HepG2 (cell line): ENCODE results near the gene S100P. TPM values are rescaled to one million over a fixed set of nuclear protein-coding genes. Genes with fewer than 3 reads are reported as not detected.

ENCODE experiments used
- ATAC-seq: fragments of 200-7000 bp; cut with Tn5 transposase; 3 replicates; pipeline ENCODE4 v1.9.1; 2020; ENCODE audit warnings: mild to moderate bottlenecking, moderate library complexity
- BruUV-seq: library from RNA; stranded (reverse); fragments of 400-500 nt; replicated peaks from 2 replicates; lab custom pipeline; 2021; lab: Mats Ljungman, UMichigan
- CTCF ChIA-PET: fragments of 300-600 bp; formaldehyde crosslinking; extraction: SDS; loops from one replicate; lab custom pipeline; 2021; ENCODE audit warnings: low total read pairs, inconsistent platforms, low intra/inter-chr PET ratio; lab: Yijun Ruan, JAX
- POLR2A ChIA-PET: fragments of 350-600 bp; sonication (Branson Sonifier 250); formaldehyde crosslinking; loops from one replicate; lab custom pipeline; 2020; ENCODE audit warnings: antibody characterized with exemption, inconsistent platforms; lab: Yijun Ruan, JAX
- DNase-seq: peaks from one replicate; pipeline ENCODE4 v3.0.0-alpha.2; 2015; ENCODE audit warnings: low spot score
- FAIRE-seq: peaks from 3 replicates; lab custom pipeline; 2011; peaks lifted over from hg19 to GRCh38; lab: Jason Lieb, UNC
- H2AFZ ChIP-seq: one replicate; pipeline ENCODE4 v1.6.1; 2011; ENCODE audit warnings: low read length, inconsistent platforms
- H3K27ac ChIP-seq: fragments of 300-600 bp; 3 replicates; pipeline ENCODE4 v1.8.0; 2011; ENCODE audit warnings: mixed run types, mild to moderate bottlenecking, mixed read lengths, low read length, inconsistent platforms; ENCODE audit not compliant: insufficient read depth; ENCODE audit errors: extremely low read length
- H3K27me3 ChIP-seq, 2 experiments: fragments of 200-600 bp in 1 of 2; 2 replicates in 1 of 2; 3 replicates in 1 of 2; pipeline versions ENCODE4 v1.6.0 to v1.8.0; 2011; ENCODE audit warnings: low read length in 2 of 2, mild to moderate bottlenecking in 2 of 2, moderate library complexity in 2 of 2, inconsistent platforms in 1 of 2; ENCODE audit not compliant: insufficient read depth in 2 of 2, control insufficient read depth in 1 of 2
- H3K36me3 ChIP-seq, 2 experiments: fragments of 200-600 bp in 1 of 2; replicated peaks in 1 of 2; 2 replicates in 1 of 2; 3 replicates in 1 of 2; pipeline versions ENCODE4 v1.5.1 to v1.8.0; 2011; ENCODE audit warnings: low read length in 2 of 2, inconsistent platforms in 1 of 2; ENCODE audit not compliant: insufficient read depth in 2 of 2, control insufficient read depth in 1 of 2
- H3K4me1 ChIP-seq: 2 replicates; pipeline ENCODE4 v1.5.1; 2012; ENCODE audit warnings: low read length, inconsistent platforms; ENCODE audit not compliant: insufficient read depth
- H3K4me2 ChIP-seq: 2 replicates; pipeline ENCODE4 v1.6.0; 2011; ENCODE audit warnings: low read depth, low read length, inconsistent platforms
- H3K4me3 ChIP-seq, 3 experiments: fragments of 200-600 bp in 1 of 3; sonication (generic), shearing (Covaris generic) in 1 of 3; replicated peaks in 1 of 3; 2 replicates each; pipeline ENCODE4 v1.5.1; 2011 to 2016; ENCODE audit warnings: low read length in 3 of 3, inconsistent platforms in 2 of 3, low read depth in 2 of 3, mild to moderate bottlenecking in 2 of 3, control low read depth in 1 of 3, mixed read lengths in 1 of 3; ENCODE audit not compliant: insufficient read depth in 1 of 3
- H3K79me2 ChIP-seq: one replicate; pipeline ENCODE4 v1.6.1; 2011; ENCODE audit warnings: low read length, inconsistent platforms; ENCODE audit not compliant: insufficient read depth
- H3K9ac ChIP-seq: 2 replicates; pipeline ENCODE4 v1.6.0; 2011; ENCODE audit warnings: mild to moderate bottlenecking, low read depth, low read length, inconsistent platforms; ENCODE audit not compliant: insufficient read depth
- H3K9me3 ChIP-seq: 2 replicates; pipeline ENCODE4 v1.5.1; 2012; ENCODE audit warnings: mild to moderate bottlenecking, low read length
- H4K20me1 ChIP-seq: 2 replicates; pipeline ENCODE4 v1.6.0; 2011; ENCODE audit warnings: inconsistent platforms, mild to moderate bottlenecking, low read length, moderate library complexity; ENCODE audit not compliant: insufficient read depth
- CENPX ChIP-seq: sonication (generic); formaldehyde crosslinking; IDR thresholded peaks from 2 replicates; pipeline ENCODE4 v1.9.0; 2021; ENCODE audit warnings: mild to moderate bottlenecking, missing genetic modification reagents, moderate library complexity
- MTF2 ChIP-seq: sonication (generic); formaldehyde crosslinking; IDR thresholded peaks from 2 replicates; pipeline ENCODE4 v1.5.0; 2020; ENCODE audit warnings: missing genetic modification reagents, borderline replicate concordance
- NAIF1 ChIP-seq: sonication (generic); formaldehyde crosslinking; IDR thresholded peaks from 2 replicates; pipeline ENCODE4 v1.5.0; 2020; ENCODE audit warnings: mild to moderate bottlenecking, missing genetic modification reagents, borderline replicate concordance
- NCOA1 ChIP-seq: sonication (generic); formaldehyde crosslinking; IDR thresholded peaks from 2 replicates; pipeline ENCODE4 v1.9.0; 2021; ENCODE audit warnings: missing genetic modification reagents
- PCBP2 ChIP-seq: fragments of 200-400 bp; formaldehyde crosslinking; optimal IDR thresholded peaks from 2 replicates; pipeline ENCODE3; 2018; ENCODE audit warnings: low read length, low read depth; ENCODE audit not compliant: poor library complexity, severe bottlenecking
- PPARG ChIP-seq: conservative IDR thresholded peaks from 2 replicates; pipeline ENCODE4 v1.6.1; 2016; ENCODE audit warnings: missing biosample characterization, missing genetic modification reagents
- REXO4 ChIP-seq: sonication (generic); formaldehyde crosslinking; IDR thresholded peaks from 2 replicates; pipeline ENCODE4 v1.8.0; 2022; ENCODE audit warnings: missing genetic modification reagents, mild to moderate bottlenecking, borderline replicate concordance
- ZFY ChIP-seq: sonication (generic); formaldehyde crosslinking; IDR thresholded peaks from 2 replicates; pipeline ENCODE4 v1.4.0; 2020; ENCODE audit warnings: missing genetic modification reagents
- ZNF337 ChIP-seq: sonication (generic); formaldehyde crosslinking; IDR thresholded peaks from 2 replicates; pipeline ENCODE4 v1.5.1; 2020; ENCODE audit warnings: missing genetic modification reagents, low read depth, mild to moderate bottlenecking, borderline replicate concordance
- ZNF605 ChIP-seq: sonication (generic); formaldehyde crosslinking; IDR thresholded peaks from 2 replicates; pipeline ENCODE4 v1.8.0; 2022; ENCODE audit warnings: mild to moderate bottlenecking, missing genetic modification reagents
- ZNF614 ChIP-seq: IDR thresholded peaks from 2 replicates; pipeline ENCODE4 v1.6.1; 2018; ENCODE audit warnings: missing biosample characterization, missing genetic modification reagents, inconsistent platforms, borderline replicate concordance
- ZNF724P ChIP-seq: sonication (generic); formaldehyde crosslinking; IDR thresholded peaks from 2 replicates; pipeline ENCODE4 v1.8.0; 2022; ENCODE audit warnings: missing genetic modification reagents, borderline replicate concordance
- ZNF761 ChIP-seq: sonication (generic); formaldehyde crosslinking; conservative IDR thresholded peaks from 2 replicates; pipeline ENCODE4 v1.4.0; 2020; ENCODE audit warnings: mild to moderate bottlenecking, missing genetic modification reagents
- ZSCAN21 ChIP-seq: sonication (generic); formaldehyde crosslinking; IDR thresholded peaks from 2 replicates; pipeline ENCODE4 v1.8.0; 2022; ENCODE audit warnings: mild to moderate bottlenecking, missing genetic modification reagents, moderate library complexity, borderline replicate concordance
- WGBS: methylation state at CpG from one replicate; pipeline ENCODE4 v1.1.6; 2017; ENCODE audit warnings: low lambda C conversion rate; 5-methylcytosine and 5-hydroxymethylcytosine counted together
- in situ Hi-C: cut with HindIII; loops from 2 replicates; pipeline ENCODE4 v1.10.0; 2017; ENCODE audit warnings: low pct_unique_long_range_greater_than_20kb; ENCODE audit not compliant: extremely low pct_ligation_motif_present
- intact Hi-C: fragments of 100-400 bp; cut with micrococcal nuclease; formaldehyde crosslinking; loops from one replicate; pipeline ENCODE4 v1.10.0; 2022; ENCODE audit not compliant: unreplicated experiment
- polyA plus RNA-seq, 8 experiments: library from polyadenylated mRNA; depleted of rRNA in 3 of 8; stranded (reverse) in 7 of 8; unstranded in 1 of 8; fragments of >200 nt; fragmentation: Illumina TruSeq in 4 of 8; extraction: Trizol in 4 of 8; gene quantifications; 2 replicates each; pipeline versions ENCODE4 v1.2.1 to v1.2.3, GENCODE V29; 2011 to 2016; ENCODE audit warnings: low read depth in 4 of 8, missing spikeins in 1 of 8, mixed read lengths in 1 of 8; ENCODE audit not compliant: insufficient read depth in 1 of 8
- total RNA-seq, 5 experiments: library from RNA; depleted of rRNA; stranded (reverse); fragments of >200 nt; fragmentation: Illumina TruSeq; extraction: Trizol; gene quantifications; 2 replicates each; pipeline ENCODE4 v1.2.3, GENCODE V29; 2016; ENCODE audit warnings: low read depth in 1 of 5
- TF ChIP-seq, protein P1 (sequence below): sonication (generic); formaldehyde crosslinking; IDR thresholded peaks from 2 replicates; pipeline ENCODE4 v1.4.0; 2020; ENCODE audit warnings: missing genetic modification reagents
- TF ChIP-seq, protein P2 (sequence below): sonication (generic); formaldehyde crosslinking; IDR thresholded peaks from 2 replicates; pipeline ENCODE4 v1.4.0; 2020; ENCODE audit warnings: low read depth, missing genetic modification reagents

Gene S100P
- total and polyA plus RNA-seq, 2 of the 13 experiments (the other 11 are each of a cell fraction or from before 2014, with no cell fraction given) = 278 to 1,649 TPM

DNA sequence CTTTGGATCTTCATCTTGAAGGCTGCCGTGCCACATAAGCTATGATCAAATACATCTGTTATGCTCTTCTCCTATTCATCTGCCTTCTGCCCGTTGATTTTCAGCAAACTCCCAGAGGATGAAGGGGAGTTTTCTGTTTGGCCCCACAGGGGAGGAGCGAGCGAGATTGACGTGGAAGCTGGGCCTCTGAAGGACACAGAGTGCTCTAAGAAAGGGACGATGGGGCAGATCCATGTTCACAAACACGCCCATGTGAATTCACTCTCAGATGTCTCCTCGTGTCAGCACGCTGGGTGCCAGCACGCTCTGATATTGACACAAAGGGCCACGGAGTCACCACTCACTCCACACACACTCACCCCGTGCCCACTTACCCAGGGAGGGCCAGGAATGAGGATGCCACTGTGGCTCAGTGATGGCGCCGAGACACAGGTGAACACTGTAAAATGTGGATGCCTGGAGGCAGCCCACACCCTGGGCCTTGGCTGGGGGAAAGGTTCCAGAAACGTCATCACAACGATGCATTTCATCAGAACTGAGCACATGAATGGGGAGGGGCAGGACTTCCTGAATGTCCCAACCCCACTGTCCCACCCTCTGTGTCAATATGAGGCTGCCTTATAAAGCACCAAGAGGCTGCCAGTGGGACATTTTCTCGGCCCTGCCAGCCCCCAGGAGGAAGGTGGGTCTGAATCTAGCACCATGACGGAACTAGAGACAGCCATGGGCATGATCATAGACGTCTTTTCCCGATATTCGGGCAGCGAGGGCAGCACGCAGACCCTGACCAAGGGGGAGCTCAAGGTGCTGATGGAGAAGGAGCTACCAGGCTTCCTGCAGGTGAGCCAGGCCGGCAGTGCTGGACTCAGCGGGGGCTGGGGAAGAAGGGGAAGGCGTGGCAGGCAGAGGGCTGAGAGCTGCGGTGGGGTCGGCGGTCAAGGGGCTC, at the start of gene S100P (continued):
- TF ChIP-seq ZNF605 (CRISPR knock-in tag) (no peak; the same call in none of the 2 replicates), MTF2 (CRISPR knock-in tag) (no peak), ZNF724P (CRISPR knock-in tag) (0 out of 2 replicates have a peak, but pooled peaks have one; percentile 39), CENPX (CRISPR knock-in tag) (no peak)
- TF ChIP-seq, protein P1, sequence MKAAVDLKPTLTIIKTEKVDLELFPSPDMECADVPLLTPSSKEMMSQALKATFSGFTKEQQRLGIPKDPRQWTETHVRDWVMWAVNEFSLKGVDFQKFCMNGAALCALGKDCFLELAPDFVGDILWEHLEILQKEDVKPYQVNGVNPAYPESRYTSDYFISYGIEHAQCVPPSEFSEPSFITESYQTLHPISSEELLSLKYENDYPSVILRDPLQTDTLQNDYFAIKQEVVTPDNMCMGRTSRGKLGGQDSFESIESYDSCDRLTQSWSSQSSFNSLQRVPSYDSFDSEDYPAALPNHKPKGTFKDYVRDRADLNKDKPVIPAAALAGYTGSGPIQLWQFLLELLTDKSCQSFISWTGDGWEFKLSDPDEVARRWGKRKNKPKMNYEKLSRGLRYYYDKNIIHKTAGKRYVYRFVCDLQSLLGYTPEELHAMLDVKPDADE (CRISPR knock-in tag) = peak; percentile 74; the same call in 1 of the 2 replicates

DNA sequence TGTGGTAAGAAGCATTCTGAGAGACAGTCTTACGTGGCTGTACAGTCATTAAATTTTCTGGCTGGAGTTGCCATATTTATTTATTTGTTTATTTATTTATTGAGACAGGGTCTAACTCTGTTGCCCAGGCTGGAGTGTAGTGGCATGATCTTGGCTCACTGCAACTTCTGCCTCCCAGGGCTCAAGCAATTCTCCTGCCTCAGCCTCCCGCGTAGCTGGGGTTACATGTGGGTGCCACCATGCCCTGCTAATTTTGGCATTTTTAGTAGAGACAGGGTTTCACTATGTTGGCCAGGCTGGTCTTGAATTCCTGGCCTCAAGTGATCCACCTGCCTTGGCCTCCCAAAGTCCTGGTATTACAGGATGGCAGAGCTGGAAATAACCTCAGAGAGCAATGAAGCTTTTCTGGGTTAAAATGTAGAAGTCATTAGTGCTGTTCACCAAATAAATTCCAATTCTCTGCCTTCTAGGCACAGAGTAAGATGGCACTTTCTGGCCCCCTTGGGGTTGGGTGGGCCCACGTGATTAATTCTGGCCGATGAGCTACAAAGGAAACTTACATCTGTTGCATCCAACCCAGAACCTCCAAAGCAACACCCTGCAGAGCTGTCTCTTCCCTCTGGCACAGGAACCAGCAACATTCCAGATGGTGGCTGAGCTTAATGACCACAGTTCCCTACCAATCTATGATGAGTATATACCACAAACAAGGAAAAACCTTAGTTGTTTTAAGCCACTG, 48.7 kb upstream of the S100P start:
- BruUV-seq = no TSS peak
- Histone ChIP-seq H3K36me3 (peaks cover 0 to 17% of the 10 kb centered on the region in 2 experiments; a peak in 2 of 5 replicates), H2AFZ (no peak overlapping the region), H4K20me1 (peaks cover 13% of the 10 kb centered on the region), H3K9ac (no peak overlapping the region), H3K4me2 (no peak overlapping the region), H3K9me3 (no peaks in the 10 kb centered on the region), H3K27ac (no peak overlapping the region), H3K79me2 (peaks cover 33% of the 10 kb centered on the region), H3K4me1 (peaks cover 36% of the 10 kb centered on the region), H3K27me3 (no peaks in the 10 kb centered on the region; a peak in 1 of 5 replicates), H3K4me3 (no peak overlapping the region)
- in situ Hi-C loops = no loop called here
- DNase-seq (no peak), ATAC-seq (no peak), FAIRE-seq (no peak)
- ChIA-PET CTCF (no interaction called here), POLR2A (interaction anchor here (0.6 to 1.8 kb wide), 3 partner anchors 11 to 895 kb away, joined by 3 to 7 read pairs (median 3); a partner anchor contains a TSS)
- 67% methylated on average over 5 of the region's 5 CpGs for WGBS
- intact Hi-C loops = loop anchor here (5.0 kb wide), 1 partner anchor 42 kb away; no protein-coding TSS in a partner anchor
- TF ChIP-seq, protein P2, sequence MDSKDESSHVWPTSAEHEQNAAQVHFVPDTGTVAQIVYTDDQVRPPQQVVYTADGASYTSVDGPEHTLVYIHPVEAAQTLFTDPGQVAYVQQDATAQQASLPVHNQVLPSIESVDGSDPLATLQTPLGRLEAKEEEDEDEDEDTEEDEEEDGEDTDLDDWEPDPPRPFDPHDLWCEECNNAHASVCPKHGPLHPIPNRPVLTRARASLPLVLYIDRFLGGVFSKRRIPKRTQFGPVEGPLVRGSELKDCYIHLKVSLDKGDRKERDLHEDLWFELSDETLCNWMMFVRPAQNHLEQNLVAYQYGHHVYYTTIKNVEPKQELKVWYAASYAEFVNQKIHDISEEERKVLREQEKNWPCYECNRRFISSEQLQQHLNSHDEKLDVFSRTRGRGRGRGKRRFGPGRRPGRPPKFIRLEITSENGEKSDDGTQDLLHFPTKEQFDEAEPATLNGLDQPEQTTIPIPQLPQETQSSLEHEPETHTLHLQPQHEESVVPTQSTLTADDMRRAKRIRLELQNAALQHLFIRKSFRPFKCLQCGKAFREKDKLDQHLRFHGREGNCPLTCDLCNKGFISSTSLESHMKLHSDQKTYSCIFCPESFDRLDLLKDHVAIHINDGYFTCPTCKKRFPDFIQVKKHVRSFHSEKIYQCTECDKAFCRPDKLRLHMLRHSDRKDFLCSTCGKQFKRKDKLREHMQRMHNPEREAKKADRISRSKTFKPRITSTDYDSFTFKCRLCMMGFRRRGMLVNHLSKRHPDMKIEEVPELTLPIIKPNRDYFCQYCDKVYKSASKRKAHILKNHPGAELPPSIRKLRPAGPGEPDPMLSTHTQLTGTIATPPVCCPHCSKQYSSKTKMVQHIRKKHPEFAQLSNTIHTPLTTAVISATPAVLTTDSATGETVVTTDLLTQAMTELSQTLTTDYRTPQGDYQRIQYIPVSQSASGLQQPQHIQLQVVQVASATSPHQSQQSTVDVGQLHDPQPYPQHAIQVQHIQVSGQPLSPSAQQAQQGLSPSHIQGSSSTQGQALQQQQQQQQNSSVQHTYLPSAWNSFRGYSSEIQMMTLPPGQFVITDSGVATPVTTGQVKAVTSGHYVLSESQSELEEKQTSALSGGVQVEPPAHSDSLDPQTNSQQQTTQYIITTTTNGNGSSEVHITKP (CRISPR knock-in tag) = no peak
- TF ChIP-seq ZSCAN21 (CRISPR knock-in tag) = no peak
- no peak for TF ChIP-seq ZNF614 (CRISPR knock-in tag)
- no peak for TF ChIP-seq REXO4 (CRISPR knock-in tag)
- TF ChIP-seq NAIF1 (CRISPR knock-in tag) = no peak
- no peak for TF ChIP-seq NCOA1
- no peak for TF ChIP-seq PCBP2
- TF ChIP-seq ZFY = no peak
- no peak for TF ChIP-seq PPARG (CRISPR knock-in tag)
- no peak for TF ChIP-seq ZNF337
- no peak for TF ChIP-seq ZNF761 (CRISPR knock-in tag)
